GM12878 (cell line): ENCODE results near the gene ZNF324. TPM values are rescaled to one million over a fixed set of nuclear protein-coding genes. Genes with fewer than 3 reads are reported as not detected.

Source experiments
- ASH2L ChIP-seq: fragments of 300-600, 200-600 bp; sonication (generic); IDR thresholded peaks from 2 replicates; pipeline ENCODE4 v1.6.1; 2017; ENCODE audit warnings: low read depth, mild to moderate bottlenecking, borderline replicate concordance
- BCL11A ChIP-seq: IDR thresholded peaks from 2 replicates; pipeline ENCODE4 v1.6.1; 2011; ENCODE audit warnings: low read depth, low read length
- CREB1 ChIP-seq: IDR thresholded peaks from 2 replicates; pipeline ENCODE4 v1.6.1; 2012; ENCODE audit warnings: low read depth, mild to moderate bottlenecking, inconsistent platforms
- ETV6 ChIP-seq, 2 experiments: fragments of 450-650 bp in 1 of 2; IDR thresholded peaks in 1 of 2; conservative IDR thresholded peaks in 1 of 2; 2 replicates each; pipeline ENCODE4 v1.6.1; 2014; ENCODE audit warnings: antibody characterized with exemption in 1 of 2, borderline replicate concordance in 1 of 2, low read depth in 1 of 2, mild to moderate bottlenecking in 1 of 2, moderate library complexity in 1 of 2
- FOS ChIP-seq: IDR thresholded peaks from 3 replicates; pipeline ENCODE4 v1.6.1; 2011; ENCODE audit warnings: borderline replicate concordance; ENCODE audit not compliant: insufficient read length; ENCODE audit errors: extremely low read depth
- GATAD2B ChIP-seq: fragments of 450-650 bp; conservative IDR thresholded peaks from 2 replicates; pipeline ENCODE4 v1.6.1; 2017; ENCODE audit warnings: low read depth, mild to moderate bottlenecking, moderate library complexity
- JUNB ChIP-seq: IDR thresholded peaks from 2 replicates; pipeline ENCODE4 v1.6.1; 2016; ENCODE audit warnings: antibody characterized with exemption, mild to moderate bottlenecking
- KDM1A ChIP-seq: fragments of 200-600 bp; sonication (generic); IDR thresholded peaks from 2 replicates; pipeline ENCODE4 v1.6.1; 2016; ENCODE audit warnings: borderline replicate concordance
- NR2C2 ChIP-seq: IDR thresholded peaks from 2 replicates; pipeline ENCODE4 v1.6.1; 2011; ENCODE audit warnings: borderline replicate concordance, low read depth; ENCODE audit not compliant: control insufficient read depth, insufficient read length
- PAX8 ChIP-seq: fragments of 450-650 bp; IDR thresholded peaks from 2 replicates; pipeline ENCODE4 v1.6.1; 2017; ENCODE audit warnings: mild to moderate bottlenecking, moderate library complexity
- RAD51 ChIP-seq: fragments of 450-650 bp; IDR thresholded peaks from 2 replicates; pipeline ENCODE4 v1.6.1; 2016; ENCODE audit warnings: moderate library complexity, mild to moderate bottlenecking, inconsistent platforms
- RELB ChIP-seq: fragments of 450-650 bp; IDR thresholded peaks from 2 replicates; pipeline ENCODE4 v1.6.1; 2017; ENCODE audit warnings: low read depth, mild to moderate bottlenecking, moderate library complexity
- SIX5 ChIP-seq: IDR thresholded peaks from 2 replicates; pipeline ENCODE4 v1.6.1; 2011; ENCODE audit warnings: mild to moderate bottlenecking, low read depth, low read length, moderate library complexity; ENCODE audit not compliant: severe bottlenecking
- SKIL ChIP-seq: fragments of 450-650 bp; IDR thresholded peaks from 2 replicates; pipeline ENCODE4 v1.6.1; 2017; ENCODE audit warnings: mild to moderate bottlenecking, low read depth, inconsistent platforms; ENCODE audit not compliant: poor library complexity, severe bottlenecking
- SRF ChIP-seq, 2 experiments: IDR thresholded peaks; 2 replicates each; pipeline ENCODE4 v1.6.1; 2011; ENCODE audit warnings: low read depth in 2 of 2, low read length in 2 of 2, mild to moderate bottlenecking in 1 of 2, moderate library complexity in 1 of 2
- TAF1 ChIP-seq: IDR thresholded peaks from 2 replicates; pipeline ENCODE4 v1.6.1; 2011; ENCODE audit warnings: mild to moderate bottlenecking, low read depth, low read length, borderline replicate concordance
- TCF7 ChIP-seq: IDR thresholded peaks from 2 replicates; pipeline ENCODE4 v1.6.1; 2014; ENCODE audit warnings: antibody characterized with exemption, borderline replicate concordance
- ZNF622 ChIP-seq: fragments of 450-650 bp; IDR thresholded peaks from 2 replicates; pipeline ENCODE4 v1.6.1; 2017; ENCODE audit warnings: mild to moderate bottlenecking, inconsistent platforms
- ZNF687 ChIP-seq: fragments of 450-650 bp; IDR thresholded peaks from 2 replicates; pipeline ENCODE4 v1.6.1; 2017; ENCODE audit warnings: mild to moderate bottlenecking, moderate library complexity
- polyA plus RNA-seq, 11 experiments: library from polyadenylated mRNA; depleted of rRNA in 4 of 11; unstranded in 6 of 11; stranded (reverse) in 5 of 11; fragments of >200 nt; fragmentation: Nextera tagmentation in 4 of 11; fragmentation: Illumina TruSeq in 1 of 11; extraction: Ambion mirVana in 4 of 11; extraction: Trizol in 1 of 11; gene quantifications; 1 replicate in 1 of 11; 2 replicates in 10 of 11; pipeline versions ENCODE4 v1.2.1 to v1.2.3, GENCODE V29; 2011 to 2016; ENCODE audit warnings: inconsistent platforms in 2 of 11, missing spikeins in 2 of 11, low read depth in 1 of 11
- total RNA-seq, 4 experiments: library from RNA; depleted of rRNA in 3 of 4; stranded (reverse); fragments of >200 nt in 3 of 4; fragmentation: Illumina TruSeq in 1 of 4; extraction: Trizol in 1 of 4; gene quantifications; 2 replicates each; pipeline versions ENCODE4 v1.2.1 to v1.2.3, GENCODE V29; 2013 to 2021
- TF ChIP-seq, protein P1 (sequence below): IDR thresholded peaks from 2 replicates; pipeline ENCODE4 v1.6.1; 2011; ENCODE audit warnings: low read depth, low read length, improper control_type of control experiment, borderline replicate concordance

Gene ZNF324
- total and polyA plus RNA-seq, 10 of the 15 experiments (the other 5 are each of a cell fraction or from before 2014, with no cell fraction given) = 0.71 to 13.9 (median 7.0) TPM

GRCh38 chr19:58439576-58440554 is 27.0 kb upstream of the ZNF324 start, which contains the start of gene ZNF132 (continued):
- TF ChIP-seq, protein P1, sequence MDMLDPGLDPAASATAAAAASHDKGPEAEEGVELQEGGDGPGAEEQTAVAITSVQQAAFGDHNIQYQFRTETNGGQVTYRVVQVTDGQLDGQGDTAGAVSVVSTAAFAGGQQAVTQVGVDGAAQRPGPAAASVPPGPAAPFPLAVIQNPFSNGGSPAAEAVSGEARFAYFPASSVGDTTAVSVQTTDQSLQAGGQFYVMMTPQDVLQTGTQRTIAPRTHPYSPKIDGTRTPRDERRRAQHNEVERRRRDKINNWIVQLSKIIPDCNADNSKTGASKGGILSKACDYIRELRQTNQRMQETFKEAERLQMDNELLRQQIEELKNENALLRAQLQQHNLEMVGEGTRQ = no peak
- no peak for TF ChIP-seq JUNB
- TF ChIP-seq RELB = no peak
- no peak for TF ChIP-seq KDM1A
- no peak for TF ChIP-seq FOS
- TF ChIP-seq PAX8 = no peak
- TF ChIP-seq ASH2L = no peak
- peak; percentile 34; the same call in 1 of the 2 replicates for TF ChIP-seq ZNF687
- no peak for TF ChIP-seq ETV6 (conservative IDR thresholded peaks at IDR 0.05 in 1 of 2, IDR thresholded peaks at IDR 0.05 in 1 of 2; ENCODE audit: borderline replicate concordance in 1 of 2, low read depth in 1 of 2)
- TF ChIP-seq ZNF622 = no peak
- TF ChIP-seq SRF (IDR thresholded peaks at IDR 0.05; ENCODE audit: low read depth in 2 of 2, low read length in 2 of 2) = 0 out of 4 replicates have a peak, but pooled peaks of 1 of the 2 experiments have one; percentile 3
- TF ChIP-seq TCF7 = no peak
- TF ChIP-seq CREB1 = peak; percentile 98
- no peak; the same call in 1 of the 2 replicates for TF ChIP-seq GATAD2B
- TF ChIP-seq BCL11A = no peak
- peak; percentile 51; the same call in 1 of the 2 replicates for TF ChIP-seq TAF1
- no peak for TF ChIP-seq NR2C2
- TF ChIP-seq RAD51 = no peak
- TF ChIP-seq SKIL = no peak
- TF ChIP-seq SIX5 = peak; percentile 84
